Fibroblast of upper back skin (primary cell): ENCODE measurements around the gene GABBR2.
"Not testable (repeated sequence)": the region's sequence is repeated elsewhere in the genome, so short reads cannot be mapped to it uniquely, and the experiment has no call there.

Experiments used
- DNase-seq: peaks from one replicate; pipeline ENCODE4 v3.0.0-alpha.2; 2013

The GABBR2 gene

GRCh38 chr9:98533866-98534265 lies 174.9 kb downstream of the GABBR2 start:
- DNase-seq = no peak

DNA sequence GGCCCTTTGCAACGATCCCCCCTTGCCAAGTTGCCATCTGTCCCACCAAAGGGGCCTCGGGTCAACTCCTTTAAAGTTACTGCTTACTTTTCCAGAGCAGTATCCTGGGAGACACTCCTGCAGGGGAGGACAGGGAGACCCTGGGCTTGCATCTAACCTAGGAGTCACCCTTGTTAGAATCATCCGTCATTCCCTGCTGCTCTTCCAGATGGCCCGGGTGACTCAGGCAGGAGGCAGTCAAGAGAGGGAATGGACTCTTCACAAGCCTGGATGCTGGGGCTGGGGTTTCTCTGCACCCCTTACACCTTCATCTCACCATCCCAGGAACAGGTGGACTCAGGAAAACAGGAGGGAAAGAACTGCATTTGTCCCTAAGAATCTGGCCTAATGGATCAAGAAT lies 175.6 kb downstream of the GABBR2 start:
- DNase-seq = no peak

DNA sequence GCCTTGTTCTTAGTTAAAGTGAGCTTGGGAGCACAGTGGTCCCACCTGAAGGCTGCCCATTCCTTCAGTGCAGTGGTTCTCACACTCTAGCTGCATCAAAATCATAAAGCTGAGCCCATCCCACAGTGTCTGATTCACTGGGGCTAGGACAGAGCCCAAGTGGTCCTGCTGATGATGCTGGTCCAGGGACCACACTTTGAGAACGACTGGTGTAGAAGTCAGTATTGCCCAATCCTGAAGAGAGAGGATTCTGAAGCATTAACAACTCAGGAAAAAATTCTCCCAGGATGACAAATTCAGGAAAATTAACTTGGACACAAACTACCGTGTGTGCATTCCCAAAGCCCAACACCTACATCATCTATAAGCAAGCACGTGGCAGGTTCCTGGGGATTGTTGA lies 176.2 kb downstream of the GABBR2 start:
- no peak for DNase-seq

DNA sequence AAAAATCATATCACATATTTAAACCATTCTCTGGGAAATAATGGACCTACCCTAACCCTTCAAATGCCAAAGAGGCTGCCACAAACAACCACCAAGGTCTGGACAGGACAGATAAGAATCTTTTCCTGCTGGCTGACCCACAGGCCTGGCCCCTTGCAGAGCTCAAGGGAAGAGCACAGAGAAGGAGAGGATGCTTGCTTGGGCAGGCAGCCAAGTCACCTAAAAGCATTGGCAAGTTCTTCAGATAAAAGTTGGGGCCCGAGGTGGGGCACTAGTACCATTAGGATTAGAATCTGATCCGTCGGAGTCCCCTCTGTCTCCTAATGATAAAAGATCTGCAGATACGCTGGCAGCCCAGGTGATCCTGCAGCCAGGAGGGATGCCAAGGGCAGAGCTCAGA lies 176.6 kb downstream of the GABBR2 start:
- DNase-seq = no peak

DNA sequence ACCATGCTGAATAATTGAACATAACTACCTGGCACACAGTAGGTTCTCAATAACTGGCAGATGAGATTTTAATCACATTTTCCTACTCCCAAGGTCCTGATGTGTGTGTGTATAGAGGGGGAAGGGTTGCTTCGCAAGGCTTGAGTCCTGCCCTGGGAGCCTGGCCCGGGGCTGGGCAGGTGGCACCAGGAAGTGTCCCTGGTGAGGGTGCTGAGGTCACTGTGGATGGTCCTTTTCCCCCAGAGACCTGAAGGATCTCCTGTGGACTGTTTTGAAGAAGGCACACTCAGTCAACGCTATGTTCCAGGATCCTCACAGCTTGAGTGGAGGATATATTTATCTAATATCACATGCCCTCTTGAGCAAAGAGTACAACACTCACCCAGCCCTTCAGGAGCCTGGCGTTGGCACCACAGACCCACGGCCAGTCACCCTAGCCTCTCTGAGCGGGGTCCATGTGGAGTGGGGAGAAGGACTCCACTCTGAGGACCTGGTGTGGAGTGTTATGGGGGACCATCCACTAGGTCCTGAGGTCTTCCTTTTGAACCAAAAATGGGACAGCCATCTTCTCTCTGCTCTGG lies 177.8 kb downstream of the GABBR2 start:
- no peak for DNase-seq

DNA sequence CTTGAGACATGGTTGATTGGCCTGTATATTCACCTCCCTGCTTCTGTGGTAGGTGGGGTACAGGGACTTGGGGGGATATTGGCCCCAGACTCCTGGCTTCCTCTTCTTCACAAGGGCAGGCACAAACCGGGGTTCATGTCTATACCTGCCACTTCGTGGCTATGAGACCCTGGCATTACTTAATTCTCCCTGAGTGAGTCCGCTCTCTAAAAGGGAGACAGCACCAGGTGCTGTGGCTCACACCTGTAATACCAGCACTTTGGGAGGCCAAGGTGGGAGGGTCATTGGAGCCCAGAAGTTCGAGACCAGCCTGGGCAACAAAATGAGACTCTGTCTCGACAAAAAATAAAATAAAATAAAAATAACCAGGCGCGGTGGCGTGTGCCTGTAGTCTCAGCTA lies 178.5 kb downstream of the GABBR2 start:
- DNase-seq = no peak

DNA sequence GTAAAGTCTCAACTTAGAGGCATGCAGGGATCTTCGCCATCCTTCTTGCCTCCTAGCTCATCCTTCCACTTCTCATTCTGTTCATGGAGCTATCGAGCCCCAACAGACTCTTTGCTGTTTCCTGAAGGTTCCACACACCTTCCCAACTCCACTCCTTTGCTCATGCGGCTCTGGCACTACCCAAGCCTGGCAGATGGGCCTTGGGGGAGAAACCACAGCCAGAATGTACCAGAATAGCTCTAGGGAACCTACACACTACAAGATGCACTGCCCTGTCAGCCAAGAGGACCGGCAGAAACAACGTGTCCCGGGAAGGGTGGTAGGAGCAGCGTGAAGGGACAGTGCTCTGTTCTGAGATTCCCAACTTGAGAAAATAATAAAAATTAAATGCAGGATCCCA lies 178.9 kb downstream of the GABBR2 start:
- no peak for DNase-seq

- DNase-seq = peak; percentile 28
Observed at GRCh38 chr9:98523231-98523901, 185.4 kb downstream of the GABBR2 start.

DNA sequence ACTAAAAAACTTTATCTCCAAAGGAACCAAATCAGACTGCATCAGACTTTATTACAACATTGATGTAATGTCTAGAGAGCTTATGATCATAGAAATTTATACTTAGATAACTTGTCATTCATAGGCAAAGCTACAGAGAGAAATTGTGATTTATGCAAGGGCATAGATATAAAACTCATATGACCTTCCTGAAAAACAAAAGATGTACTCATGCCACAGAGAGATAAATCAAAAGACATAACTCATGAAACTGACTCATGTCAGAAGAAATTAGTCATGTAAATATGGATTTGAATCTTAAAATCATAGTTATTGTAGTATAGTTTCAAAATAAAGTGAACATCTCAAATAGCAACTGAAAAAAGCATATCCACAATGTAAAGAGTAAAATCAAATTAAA lies 186.2 kb downstream of the GABBR2 start:
- no peak for DNase-seq

DNA sequence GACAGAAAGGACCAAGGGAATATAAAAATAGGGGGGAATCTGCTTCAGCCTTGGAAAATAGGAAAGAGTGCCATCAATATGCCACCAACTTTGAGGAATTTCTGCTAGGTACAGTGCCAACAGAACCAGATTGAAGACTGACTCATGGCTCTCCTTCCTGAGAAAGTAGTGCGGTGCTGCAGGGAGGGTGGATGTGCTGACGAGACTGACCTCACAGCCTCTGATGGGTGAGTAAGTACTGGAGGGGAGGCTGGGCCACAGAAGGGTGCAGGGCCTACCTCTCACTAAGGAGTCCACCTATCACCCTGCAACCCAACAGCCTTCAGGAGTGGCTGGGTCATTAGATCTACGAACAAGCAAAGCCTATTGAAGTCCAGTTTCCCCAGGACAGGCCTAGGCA lies 187.6 kb downstream of the GABBR2 start:
- DNase-seq = peak; percentile 48

DNA sequence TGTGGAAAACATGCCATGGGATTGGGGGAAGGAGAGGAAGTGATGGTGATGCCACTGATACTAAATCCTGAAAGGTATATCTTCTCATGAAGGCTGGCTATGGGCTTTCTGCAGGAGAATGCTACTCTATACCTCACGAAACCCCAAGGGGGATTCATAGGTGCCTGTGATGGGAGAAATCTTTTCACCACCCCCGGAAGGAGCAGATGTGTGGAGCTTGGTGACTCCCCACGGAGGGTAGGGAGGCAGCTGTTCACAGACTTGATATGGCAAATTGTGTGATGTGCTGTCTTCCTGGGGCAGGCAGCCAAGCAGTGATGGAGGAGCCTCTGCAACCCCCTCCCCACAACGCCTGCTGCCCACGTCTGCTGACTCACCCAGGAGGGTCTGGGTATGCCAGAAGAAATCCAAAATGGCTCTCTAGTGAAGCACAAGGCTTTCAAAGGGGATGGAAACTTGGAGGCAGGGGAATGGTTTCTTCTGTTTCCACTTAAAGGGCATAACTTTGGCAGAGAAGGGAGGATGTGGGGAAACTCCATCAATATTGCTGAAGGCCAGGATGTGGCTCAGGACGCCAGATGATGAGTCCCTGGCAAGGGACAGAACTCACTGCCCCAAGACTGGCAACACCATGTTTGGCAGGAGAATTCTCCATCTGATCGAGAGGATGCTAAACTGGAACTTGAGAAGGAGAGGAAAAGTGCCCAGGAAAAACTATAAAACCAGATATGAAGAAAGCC lies 188.3 kb downstream of the GABBR2 start:
- peak; percentile 20 for DNase-seq

DNA sequence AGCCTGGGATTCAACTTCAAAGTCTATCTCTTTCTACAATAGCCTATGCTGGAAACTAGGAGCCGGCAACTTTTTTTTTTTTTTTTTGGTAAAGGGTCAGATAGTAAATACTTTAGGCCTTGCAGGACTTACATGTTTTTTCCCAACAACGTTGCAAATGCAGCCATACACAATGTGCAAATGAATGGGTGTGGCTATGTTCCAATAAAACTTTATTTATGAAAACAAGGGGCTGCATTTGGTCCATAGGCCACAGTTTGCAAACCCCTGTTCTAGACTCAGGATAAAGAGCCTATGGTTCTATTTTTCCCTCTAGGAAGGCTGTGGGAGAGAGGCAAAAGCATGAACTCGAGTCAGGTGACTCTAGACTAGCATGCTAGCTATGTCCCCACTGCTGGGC lies 189.1 kb downstream of the GABBR2 start:
- DNase-seq = no peak

GRCh38 chr9:98518556-98518955 lies 190.2 kb downstream of the GABBR2 start:
- no peak for DNase-seq

- no peak for DNase-seq
Observed at GRCh38 chr9:98517761-98518160, 191.0 kb downstream of the GABBR2 start.

DNA sequence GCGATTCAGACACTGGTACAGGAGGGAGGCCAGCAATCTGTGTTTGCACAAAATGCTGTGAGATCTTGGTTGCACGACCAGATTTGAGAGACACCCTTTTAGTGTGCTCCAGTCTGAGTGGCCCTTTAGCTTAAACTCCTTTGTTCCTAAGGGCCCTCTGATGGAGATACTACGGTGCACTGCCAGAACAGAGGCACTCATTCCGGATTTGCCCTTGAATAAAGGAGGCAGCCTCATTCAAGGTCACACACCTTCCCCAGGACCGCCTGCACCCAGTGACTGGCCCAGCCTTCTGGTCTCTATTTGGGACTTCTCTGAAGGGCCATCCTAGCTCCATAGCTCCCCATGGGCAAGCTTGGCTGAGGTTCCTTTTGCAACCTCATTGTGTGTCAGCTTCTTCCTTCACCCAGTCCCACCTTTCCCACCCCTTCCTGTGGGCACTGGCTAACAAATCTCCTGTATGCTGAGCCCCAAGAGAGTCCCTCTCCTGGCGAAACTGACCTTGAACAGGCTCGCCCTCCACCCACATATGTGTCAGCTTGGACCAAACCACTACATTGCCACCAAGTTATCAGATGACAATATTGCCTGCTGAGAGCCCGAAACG lies 191.7 kb downstream of the GABBR2 start:
- no peak for DNase-seq

- DNase-seq = no peak
Observed at GRCh38 chr9:98516205-98516896, 192.4 kb downstream of the GABBR2 start.

- DNase-seq = no peak
Observed at GRCh38 chr9:98515506-98516204, 193.1 kb downstream of the GABBR2 start.

DNA sequence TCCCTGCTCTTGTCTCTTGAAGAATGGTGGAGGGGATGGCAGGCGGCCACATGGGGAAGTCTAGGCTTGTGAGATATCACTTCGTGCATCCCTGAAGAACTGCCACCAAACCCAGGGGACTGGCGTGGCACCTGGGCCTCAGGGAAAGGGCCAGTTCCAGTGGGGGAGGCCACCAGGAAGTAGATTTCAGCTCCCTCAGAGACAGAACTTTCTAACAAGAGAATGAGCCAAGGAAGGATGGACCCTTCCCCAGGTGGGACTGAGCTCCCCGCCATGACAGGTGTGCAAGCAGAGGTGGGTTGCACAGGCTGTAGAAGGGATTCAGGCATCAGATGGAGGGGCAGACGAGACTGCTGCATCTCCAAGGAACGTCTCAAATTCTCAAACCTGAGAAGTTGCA lies 193.9 kb downstream of the GABBR2 start:
- no peak for DNase-seq

DNA sequence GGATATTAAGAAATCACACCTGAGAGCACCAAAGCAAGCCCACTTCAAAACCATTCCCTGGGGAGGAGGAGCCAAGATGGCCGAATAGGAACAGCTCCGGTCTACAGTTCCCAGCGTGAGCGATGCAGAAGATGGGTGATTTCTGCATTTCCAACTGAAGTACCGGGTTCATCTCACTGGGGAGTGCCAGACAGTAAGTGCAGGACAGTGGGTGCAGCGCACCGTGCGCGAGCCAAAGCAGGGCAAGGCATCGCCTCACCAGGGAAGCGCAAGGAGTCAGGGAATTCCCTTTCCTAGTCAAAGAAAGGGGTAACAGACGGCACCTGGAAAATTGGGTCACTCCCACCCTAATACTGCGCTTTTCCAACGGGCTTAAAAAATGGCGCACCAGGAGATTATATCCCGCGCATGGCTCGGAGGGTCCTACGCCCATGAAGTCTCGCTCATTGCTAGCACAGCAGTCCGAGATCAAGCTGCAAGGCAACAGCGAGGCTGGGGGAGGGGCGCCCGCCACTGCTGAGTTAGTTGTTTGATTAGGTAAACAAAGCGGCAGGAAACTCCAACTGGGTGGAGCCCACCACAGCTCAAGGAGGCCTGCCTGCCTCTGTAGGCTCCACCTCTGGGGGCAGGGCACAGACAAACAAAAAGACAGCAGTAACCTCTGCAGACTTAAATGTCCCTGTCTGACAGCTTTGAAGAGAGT lies 200.4 kb downstream of the GABBR2 start:
- DNase-seq = not testable (repeated sequence)

- DNase-seq = no peak
Observed at GRCh38 chr9:98506422-98507054, 202.2 kb downstream of the GABBR2 start.
